COLO829 (cell line): ENCODE data around the gene EVC.
"Not testable (repeated sequence)": the region's sequence is repeated elsewhere in the genome, so short reads cannot be mapped to it uniquely, and the experiment has no call there.

Experiments
- DNase-seq: peaks from one replicate; pipeline ENCODE4 v3.0.0; 2012; ENCODE audit warnings: low spot score

The EVC gene

DNA sequence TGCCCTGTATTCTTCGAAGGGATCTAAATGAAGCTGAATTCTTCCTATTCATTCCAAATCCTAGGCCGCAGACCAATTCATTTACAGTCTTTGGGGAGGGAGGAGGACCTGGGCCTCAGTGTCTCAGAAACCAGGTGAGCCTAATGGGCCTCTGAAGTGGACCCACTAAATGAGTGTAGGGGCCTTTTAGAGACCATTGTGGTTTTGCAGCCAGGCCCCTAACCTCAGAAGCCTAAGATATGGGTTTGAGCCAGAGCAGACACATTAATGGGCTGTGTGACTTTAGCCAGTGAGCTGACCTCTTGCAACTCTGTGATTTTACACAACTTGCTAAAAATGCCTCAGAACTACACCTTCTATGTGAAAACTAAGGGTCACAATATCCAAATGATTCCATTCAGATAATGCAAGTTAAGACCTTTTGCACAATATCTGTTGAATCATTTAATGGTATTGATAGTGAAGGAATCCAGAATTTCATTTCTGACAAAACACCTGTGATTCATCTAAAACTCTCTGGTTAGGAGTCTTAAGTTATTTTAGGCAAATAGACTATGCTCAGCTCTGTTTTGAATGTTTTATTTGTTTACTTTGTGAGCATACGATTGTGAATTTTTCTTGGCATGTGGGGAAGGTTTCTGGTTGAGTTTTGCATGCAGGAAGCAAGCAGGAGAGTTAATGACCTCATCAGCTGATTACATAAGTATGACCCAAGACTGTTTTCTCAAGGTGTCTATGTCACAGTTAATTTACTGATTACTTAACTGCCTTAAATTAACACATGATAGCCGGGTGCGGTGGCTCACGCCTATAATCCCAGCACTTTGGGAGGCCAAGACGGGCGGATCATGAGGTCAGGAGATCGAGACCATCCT is 75.0 kb downstream of the EVC start:
- DNase-seq: no peak

DNA sequence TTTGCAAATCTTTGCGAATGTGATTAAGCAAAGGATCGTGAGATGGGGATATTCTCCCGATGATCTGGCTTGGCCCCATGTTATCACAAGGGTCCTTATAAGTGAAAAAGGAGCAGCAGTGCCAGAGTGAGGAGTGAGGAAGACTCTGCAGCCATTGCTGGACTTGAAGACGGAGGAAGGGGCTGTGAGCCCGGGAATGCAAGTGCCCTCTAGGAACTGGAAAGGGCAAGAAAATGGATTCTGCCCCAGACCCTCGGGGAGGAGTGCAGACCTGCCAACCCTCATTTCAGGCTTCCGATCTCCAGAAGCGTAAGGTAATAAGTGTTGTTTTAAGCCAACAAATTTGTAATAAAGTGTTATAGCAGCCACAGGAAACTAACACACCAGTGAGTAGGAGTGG is 76.3 kb downstream of the EVC start:
- no peak for DNase-seq

DNA sequence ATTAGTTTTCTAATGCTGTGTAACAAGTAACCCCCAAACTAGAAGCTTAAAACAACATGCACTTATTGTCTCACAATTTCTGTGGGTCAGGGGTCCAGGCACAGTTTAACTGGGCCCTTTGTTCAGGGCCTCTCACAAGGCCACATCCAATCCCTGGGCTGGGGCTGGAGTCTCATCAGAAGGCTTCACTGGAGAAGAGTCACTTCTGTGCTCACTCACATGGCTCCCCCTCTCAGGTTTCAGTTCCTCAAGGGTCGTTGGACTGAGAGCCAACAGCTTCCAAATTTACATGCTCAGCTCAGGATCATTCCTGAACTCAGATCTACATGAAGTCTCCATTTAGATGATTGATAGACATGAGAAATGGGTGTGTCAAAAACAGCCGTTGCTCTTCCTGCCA is 77.1 kb downstream of the EVC start:
- no peak for DNase-seq

DNA sequence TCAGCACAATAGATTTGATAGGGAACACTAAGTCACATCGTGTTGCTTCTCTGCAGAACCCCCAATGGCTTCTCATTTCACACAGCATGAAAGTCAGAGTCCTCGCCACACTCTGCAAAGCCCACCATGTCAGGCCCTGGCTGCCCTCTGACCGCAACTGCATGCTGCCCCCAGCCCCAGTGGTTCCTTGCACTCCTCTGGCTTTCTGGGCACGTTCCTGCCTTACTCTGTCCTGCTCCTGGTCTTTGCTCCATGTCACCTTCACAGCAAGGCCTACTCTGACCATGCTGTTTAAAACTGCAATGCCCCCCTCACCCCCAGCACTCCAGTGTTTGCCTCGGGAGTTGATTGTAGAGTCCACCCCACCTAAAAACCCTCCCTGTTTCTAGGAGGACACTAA is 78.1 kb downstream of the EVC start:
- no peak for DNase-seq

DNA sequence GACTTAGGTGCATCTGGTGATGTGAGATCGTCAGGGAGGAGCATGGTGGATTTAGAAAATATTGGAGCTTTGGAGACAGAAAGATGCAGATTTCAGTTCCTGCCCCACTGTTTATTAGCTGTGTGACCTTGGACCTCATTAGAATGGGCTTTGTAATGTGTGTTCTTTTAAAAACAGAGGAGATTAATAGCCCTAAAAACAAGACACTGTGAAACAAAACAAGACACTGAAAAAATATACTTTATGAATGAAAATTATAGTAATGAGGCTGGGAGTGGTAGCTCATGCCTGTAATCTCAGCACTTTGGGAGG is 79.5 kb downstream of the EVC start:
- DNase-seq: no peak

DNA sequence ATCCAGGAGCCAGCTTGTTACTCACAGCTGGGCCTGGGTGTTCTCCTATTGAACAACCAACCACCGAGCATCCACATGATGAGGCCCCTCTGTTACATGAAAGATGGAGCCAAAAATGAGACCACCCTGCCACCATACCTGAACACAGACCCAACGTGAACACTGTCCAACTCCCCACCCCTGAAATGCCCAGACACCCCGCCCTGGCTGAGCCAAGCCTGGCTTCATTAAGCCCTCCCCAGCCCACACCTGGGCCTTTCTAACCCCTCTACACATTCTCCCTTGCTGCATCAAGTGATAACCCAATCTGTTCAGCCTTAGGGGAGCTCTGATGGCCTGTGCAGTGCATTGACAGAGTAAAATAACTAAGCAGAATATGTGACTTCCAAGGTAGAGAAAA is 80.7 kb downstream of the EVC start:
- no peak for DNase-seq

DNA sequence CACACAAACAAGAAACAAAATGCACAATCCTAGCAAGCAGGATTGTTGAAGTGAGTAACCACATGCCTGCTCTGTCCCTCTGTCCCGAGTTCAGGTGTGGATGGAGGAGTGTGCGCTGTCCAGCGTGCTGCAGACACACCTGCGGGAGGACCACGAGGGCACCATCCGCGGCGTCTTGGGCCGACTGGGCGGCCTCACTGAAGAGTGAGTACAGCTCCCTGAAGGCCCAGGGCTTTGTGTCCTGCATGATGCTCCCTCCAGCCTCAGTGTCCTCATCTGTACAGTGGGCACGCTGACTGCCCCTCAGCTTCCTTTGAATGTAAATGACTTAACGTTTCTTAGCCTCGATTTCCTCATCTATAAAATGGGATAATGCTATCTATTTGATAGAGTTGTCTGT is 82.5 kb downstream of the EVC start:
- DNase-seq: no peak

DNA sequence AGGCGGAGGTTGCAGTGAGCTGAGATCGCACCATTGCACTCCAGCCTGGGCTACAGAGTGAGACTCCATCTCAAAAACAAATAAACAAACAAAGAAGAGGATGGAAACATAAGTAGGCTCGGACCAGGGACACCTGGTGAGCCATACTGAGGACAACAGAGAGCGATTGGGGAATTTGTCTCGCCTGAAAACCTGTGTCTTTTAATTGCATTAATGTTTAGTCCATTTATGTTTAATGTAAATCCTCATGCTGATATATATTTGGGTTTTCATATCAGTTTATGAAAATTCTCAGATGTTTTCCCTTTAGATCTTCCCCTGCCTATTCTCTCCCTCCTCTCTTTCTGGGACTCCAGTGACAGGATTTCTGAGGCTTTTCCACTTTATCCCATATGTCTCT is 84.6 kb downstream of the EVC start:
- no peak for DNase-seq

DNA sequence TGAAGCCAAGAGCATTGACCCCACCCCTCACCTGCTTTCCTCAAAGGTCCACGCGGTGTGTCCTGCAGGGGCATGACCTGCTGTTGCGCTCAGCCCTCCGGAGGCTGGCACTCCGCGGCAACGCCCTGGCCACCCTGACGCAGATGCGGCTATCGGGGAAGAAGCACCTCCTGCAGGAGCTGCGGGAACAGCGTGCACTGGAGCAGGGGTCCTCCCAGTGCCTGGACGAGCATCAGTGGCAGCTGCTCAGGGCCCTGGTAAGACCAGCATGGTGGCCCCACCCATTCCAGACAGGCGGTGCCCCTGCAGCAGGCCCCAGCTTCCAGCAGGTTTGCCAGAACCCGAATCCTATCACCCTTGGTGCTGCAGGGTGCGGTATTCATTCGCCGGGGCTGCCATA is 86.0 kb downstream of the EVC start:
- no peak for DNase-seq

DNA sequence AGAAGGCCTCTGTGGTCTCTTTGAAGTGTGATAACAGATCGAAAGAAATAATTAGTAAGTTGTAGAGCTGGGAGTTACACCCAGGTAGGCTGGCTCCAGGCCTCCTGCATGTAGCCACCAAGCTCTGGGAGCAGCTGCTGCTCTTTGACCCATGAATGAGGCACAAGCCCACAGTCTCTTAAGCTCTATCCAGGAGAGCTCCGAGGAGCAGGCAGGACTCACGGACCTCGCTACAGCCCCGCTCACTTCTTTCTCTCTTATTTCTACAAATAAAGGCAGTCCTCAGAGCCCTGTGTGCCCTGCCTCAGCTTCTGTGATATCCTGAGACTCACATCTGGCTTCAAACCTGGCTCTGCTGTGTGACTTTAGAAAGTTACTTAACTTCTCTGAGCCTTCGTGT is 86.9 kb downstream of the EVC start:
- no peak for DNase-seq

DNA sequence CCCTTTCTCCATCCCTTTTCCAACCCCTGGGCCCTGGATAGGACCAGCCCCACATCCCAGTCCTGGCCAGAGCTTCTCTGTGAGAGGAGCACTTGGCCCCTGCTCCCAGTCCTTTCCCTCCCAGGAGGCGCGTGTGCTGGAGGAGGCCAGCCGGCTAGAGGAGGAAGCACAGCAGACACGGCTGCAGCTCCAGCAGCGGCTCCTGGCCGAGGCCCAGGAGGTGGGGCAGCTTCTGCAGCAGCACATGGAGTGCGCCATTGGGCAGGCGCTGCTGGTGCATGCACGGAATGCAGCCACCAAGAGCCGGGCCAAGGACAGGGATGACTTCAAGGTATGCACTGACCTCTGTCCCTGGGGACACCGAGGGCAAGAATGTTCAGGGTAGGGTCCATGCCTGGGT is 87.5 kb downstream of the EVC start:
- DNase-seq: no peak

DNA sequence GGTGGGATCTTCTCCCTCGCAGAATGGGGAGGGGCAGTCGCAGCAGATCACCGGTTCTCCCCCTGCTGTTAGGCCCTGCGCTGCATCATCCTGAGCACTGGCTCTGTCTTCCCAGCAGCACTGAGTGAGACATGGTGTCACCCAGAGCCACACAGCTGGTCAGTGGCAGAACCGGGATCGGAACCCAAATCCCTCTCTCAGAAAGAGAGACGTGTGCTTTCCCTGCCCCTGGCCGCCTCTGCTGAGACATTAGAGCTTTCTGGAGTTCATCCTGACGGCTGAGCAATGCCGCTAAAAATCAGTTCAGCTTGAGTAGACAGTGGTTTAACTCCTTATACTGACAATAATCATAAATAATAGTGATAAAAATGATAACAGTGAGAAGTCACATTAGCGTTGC is 87.9 kb downstream of the EVC start:
- no peak for DNase-seq

DNA sequence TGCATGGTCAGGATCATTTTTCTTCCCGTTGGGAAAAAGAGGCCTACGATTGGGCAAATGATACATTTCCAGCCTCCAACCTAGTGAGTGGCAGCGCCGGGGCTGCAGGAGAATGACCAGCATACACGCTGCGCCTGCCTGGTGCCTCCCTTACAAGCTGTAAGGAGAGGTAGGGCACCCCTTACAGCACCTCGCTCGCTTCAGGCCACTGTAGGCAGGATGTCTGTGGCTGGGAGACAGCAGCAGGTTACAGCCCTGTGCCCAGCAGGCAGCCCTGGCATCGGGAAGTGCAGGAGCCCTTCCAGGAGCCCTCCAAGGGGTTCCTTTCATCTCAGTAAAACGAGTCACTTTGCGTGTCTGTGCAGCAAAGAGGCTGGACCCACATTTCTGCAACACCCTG is 88.4 kb downstream of the EVC start:
- DNase-seq: no peak

DNA sequence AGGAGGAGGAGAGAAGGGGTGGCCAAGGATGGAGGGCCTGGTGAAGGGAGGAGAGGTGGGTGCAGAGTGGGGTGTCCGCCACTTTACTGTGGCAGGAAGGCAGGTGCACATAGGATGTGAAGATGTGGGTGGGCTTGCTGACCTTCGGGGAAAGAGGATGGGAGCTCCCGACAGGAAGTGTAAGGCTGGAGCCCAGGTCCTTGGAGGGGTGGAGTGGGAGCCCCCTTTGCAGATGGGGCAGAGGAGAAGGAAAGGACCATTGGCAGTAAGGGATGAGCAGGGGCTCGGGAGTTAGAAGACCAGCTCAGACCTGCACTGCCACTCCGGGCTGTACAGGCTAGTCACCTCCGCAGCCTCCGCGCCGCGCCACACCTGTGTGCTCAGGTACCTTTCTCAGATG is 89.5 kb downstream of the EVC start:
- no peak for DNase-seq

DNA sequence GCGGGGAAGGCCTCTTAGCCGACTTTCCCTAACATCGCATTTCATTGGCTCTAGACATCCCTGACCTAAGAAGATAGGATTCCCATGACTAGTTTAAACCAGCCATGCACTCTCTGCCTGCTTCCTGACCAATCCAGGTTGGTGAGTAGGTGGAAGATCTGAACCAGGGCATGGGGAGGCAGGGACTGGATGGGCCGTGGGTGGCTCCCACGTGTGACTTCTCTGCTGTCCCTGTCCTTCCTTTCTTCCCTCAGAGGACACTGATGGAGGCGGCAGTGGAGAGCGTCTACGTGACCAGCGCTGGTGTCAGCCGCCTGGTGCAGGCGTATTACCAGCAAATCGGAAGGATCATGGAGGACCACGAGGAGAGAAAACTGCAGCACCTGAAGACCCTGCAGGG is 90.7 kb downstream of the EVC start:
- DNase-seq: no peak

DNA sequence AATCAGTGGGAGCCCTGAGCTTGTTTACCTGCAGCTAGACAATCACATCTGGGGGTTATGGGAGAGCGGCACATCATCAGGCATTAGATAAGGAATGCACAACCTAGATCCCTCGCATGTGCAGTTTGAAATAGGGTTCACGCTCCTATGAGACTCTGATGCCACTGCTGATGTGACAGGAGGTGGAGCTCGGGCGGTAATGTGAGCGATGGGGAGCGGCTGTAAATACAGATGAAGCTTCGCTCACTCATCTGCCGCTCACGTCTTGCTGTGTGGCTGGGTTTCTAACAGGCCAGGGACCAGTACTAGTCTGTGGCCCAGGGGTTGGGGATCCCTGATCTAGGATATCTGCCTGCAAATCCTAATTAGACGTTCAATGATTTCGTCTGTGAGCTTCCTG is 91.6 kb downstream of the EVC start:
- DNase-seq: no peak

DNA sequence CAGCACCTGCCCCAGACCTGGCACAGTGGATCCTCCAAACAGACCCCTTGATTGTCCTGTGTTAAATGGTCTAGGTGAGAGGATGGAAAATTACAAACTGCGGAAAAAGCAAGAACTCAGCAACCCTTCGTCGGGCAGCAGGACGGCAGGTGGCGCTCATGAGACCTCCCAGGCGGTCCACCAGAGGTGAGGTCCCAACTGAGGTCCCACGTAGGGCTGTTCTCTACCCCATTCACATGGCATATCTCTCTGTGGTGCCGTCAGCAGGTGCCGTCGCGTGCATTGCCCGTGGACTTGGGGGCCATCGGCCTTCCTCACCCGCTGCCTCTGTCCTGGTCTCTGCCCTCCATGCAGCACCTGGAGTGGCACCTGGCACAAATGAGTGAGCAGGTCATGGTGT is 93.7 kb downstream of the EVC start:
- no peak for DNase-seq

DNA sequence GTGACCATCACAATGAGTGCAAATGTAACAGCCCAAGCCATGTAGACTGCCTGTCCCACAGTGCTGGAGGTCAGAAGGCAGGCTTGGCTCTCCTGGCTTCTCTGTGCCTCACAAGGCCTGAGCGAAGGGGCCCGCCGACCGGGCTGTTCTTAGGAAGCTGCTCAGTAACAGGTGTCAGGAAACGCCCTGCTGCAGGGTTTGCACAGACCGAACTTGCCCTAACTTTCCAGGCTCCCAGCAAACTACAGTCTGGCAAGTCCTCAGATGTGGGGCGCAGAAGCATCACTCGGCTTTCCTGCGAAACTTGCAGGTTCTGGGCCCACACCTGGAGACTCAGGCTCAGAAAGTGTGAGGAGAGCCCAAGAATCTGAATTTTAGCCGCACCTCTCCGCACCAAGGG is 94.3 kb downstream of the EVC start:
- DNase-seq: no peak

DNA sequence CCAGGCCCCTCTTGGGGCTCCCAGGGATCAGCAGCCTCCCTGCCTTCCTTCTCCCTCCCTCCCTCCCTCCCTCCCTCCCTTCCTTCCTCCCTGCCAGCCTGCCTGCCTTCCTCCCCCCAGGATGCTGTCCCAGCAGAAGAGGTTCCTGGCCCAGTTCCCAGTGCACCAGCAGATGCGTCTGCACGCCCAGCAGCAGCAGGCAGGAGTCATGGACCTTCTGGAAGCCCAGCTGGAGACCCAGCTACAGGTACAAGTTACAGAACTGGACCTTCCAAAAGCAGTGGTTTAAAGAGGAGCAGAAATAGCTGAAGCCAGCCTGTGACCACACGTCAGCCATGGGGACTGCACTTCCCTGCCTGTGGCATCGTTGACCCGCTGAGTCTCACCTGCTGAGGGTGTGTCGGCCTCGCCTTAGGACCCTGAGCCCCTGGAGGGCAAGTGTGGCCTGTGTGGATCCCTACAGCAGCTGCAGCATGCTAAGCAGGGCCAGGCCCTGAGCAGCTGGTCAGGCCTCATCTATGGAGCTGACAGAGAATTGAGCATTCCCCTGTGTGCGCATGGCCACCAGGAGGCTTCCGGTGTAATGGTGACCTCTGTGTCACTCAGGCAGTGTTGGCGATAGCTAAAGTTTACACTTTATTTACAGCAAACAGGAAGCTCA is 97.2 kb downstream of the EVC start:
- no peak for DNase-seq

DNA sequence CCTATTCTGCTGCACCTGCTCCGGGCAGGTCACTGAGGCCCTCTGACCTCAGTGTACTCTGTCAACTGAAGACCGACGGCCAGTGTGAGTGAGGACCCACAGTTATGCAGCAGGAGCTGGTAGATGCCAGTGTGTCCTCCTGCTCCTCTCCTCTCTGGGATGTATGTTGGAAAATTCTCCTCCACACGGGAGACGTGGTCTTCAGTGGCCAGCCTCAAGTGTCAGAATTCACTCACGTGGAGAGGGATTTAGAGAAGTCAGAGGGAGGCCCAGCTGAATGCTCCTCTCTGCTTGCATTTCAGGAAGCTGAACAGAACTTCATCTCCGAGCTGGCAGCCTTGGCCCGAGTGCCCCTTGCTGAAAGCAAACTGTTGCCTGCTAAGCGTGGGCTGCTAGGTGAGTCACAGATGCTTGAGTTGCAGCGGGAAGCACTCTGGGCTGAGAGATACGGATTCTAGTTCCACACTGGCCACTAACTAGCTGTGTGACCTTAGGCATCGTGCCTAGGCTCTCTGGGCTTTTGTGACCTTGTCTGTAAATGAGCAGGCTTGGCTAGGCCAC is 98.3 kb downstream of the EVC start:
- no peak for DNase-seq

DNA sequence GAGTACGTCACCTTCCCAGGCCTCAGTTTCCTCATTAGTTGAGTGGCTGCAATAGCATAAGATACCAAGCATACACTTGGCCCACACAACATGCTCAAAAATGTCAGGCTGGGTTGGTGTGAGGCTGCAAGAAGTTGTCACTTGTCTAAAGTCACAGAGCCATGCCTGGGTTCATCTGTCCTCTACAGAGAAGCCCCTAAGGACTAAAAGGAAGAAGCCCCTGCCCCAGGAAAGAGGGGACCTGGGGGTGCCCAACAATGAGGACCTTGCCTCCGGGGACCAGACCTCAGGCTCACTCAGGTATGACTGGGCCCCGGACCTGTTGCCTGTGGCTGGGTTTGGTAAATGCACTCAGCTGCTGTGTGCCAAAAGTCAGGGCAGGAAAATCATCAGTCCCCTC is 99.2 kb downstream of the EVC start:
- no peak for DNase-seq

DNA sequence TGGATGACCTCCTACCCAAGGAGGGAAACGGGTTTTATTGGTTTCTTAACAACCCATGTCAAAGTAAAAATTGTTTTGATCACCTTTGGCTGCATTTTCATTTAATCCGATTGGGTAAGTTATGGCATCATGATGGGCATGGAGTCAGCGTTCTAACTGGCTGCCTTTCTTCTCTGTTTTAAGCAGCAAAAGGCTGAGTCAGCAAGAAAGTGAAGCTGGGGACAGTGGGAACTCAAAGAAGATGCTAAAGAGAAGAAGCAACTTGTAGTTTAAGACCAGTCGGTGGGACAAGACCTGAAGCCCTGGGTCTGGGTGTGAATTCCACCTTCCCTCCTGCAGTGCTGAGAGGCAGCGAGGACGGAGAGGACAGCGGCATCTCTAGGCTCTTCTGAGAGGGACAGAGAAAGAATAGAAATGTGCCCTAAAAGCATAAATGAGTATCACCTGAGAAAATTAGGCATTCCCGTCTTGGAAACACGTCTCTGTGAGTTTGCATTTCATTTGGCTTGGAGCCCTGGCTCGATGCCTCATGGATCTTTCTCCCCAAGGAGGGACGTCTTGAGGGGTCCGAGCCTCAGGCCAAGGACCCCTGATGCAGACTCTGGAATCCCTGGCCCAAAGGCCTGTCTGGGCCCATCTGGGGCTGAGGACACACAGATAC is 99.9 kb downstream of the EVC start:
- no peak for DNase-seq

DNA sequence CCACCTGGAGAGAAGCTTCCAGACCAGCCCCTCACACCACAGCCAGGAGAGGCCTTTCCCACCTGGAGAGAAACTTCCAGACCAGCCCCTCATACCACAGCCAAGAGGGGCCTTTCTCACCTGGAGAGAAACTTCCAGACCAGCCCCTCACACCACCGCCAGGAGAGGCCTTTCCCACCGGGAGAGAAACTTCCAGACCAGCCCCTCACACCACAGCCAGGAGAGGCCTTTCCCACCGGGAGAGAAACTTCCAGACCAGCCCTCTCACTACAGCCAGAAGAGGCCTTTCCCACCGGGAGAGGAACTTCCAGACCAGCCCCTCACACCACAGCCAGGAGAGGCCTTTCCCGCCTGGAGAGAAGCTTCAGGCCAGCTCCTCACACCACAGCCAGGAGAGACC is 101.1 kb downstream of the EVC start:
- DNase-seq: not testable (repeated sequence)
